ENCODE results near the gene NUP62CL.

The NUP62CL gene

GRCh38 chrX:107102980-107103379 lies 103.3 kb downstream of the NUP62CL start:
- no peaks in the 10 kb centered on the region for H3K9me3 Mint-ChIP-seq (ENCODE audit: low read depth)
- peaks cover 11% of the 10 kb centered on the region for H3K36me3 Mint-ChIP-seq
- H3K4me1 Mint-ChIP-seq (ENCODE audit: low read depth), result peaks cover 8% of the 10 kb centered on the region
- H3K27me3 Mint-ChIP-seq, result no peaks in the 10 kb centered on the region
- H3K4me3 Mint-ChIP-seq, result no peak overlapping the region
- H3K27ac Mint-ChIP-seq, result no peak overlapping the region

GRCh38 chrX:107076158-107076557 lies 130.1 kb downstream of the NUP62CL start:
- H3K27ac Mint-ChIP-seq, result no peak overlapping the region
- no peaks in the 10 kb centered on the region for H3K27me3 Mint-ChIP-seq
- H3K4me1 Mint-ChIP-seq (ENCODE audit: low read depth), result peaks cover 10% of the 10 kb centered on the region
- H3K9me3 Mint-ChIP-seq (ENCODE audit: low read depth), result peaks cover 9% of the 10 kb centered on the region
- peaks cover 15% of the 10 kb centered on the region for H3K36me3 Mint-ChIP-seq
- H3K4me3 Mint-ChIP-seq, result no peak overlapping the region
